GM12865 (cell line): ENCODE results near the gene PPRC1.

Experiments used
- DNase-seq: peaks from one replicate; pipeline ENCODE4 v3.0.0; 2010; ENCODE audit warnings: low read depth
- H3K4me3 ChIP-seq: 2 replicates; pipeline ENCODE4 v1.5.1; 2011; ENCODE audit warnings: mild to moderate bottlenecking, low read depth, low read length, control low read depth
- TF ChIP-seq, protein P1 (sequence below): IDR thresholded peaks from 2 replicates; pipeline ENCODE4 v1.5.1; 2011; ENCODE audit warnings: low read length, control low read depth, low read depth, inconsistent platforms; ENCODE audit not compliant: insufficient read depth; ENCODE audit errors: missing control alignments

The PPRC1 gene

DNA sequence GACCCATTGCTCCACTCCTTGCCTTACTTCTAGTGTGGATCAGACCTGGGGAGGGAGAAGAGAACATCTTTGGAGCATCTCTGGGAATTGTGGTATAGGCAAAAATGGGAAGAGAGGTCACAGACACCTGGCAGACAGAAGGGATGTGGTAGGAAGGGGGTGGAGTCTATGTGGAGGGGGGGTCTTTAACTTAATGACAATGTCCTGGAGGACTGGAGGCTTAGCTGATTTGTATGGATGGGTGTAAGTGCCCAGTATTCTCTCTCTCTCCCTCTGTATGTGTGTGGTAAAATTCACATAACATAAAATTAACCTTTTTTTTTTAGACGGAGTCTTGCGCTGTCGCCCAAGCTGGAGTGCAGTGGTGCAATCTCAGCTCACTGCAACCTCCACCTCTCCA lies 9.6 kb upstream of the PPRC1 start:
- TF ChIP-seq, protein P1, sequence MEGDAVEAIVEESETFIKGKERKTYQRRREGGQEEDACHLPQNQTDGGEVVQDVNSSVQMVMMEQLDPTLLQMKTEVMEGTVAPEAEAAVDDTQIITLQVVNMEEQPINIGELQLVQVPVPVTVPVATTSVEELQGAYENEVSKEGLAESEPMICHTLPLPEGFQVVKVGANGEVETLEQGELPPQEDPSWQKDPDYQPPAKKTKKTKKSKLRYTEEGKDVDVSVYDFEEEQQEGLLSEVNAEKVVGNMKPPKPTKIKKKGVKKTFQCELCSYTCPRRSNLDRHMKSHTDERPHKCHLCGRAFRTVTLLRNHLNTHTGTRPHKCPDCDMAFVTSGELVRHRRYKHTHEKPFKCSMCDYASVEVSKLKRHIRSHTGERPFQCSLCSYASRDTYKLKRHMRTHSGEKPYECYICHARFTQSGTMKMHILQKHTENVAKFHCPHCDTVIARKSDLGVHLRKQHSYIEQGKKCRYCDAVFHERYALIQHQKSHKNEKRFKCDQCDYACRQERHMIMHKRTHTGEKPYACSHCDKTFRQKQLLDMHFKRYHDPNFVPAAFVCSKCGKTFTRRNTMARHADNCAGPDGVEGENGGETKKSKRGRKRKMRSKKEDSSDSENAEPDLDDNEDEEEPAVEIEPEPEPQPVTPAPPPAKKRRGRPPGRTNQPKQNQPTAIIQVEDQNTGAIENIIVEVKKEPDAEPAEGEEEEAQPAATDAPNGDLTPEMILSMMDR = no peak
- H3K4me3 ChIP-seq = no peak overlapping the region
- DNase-seq = no peak

DNA sequence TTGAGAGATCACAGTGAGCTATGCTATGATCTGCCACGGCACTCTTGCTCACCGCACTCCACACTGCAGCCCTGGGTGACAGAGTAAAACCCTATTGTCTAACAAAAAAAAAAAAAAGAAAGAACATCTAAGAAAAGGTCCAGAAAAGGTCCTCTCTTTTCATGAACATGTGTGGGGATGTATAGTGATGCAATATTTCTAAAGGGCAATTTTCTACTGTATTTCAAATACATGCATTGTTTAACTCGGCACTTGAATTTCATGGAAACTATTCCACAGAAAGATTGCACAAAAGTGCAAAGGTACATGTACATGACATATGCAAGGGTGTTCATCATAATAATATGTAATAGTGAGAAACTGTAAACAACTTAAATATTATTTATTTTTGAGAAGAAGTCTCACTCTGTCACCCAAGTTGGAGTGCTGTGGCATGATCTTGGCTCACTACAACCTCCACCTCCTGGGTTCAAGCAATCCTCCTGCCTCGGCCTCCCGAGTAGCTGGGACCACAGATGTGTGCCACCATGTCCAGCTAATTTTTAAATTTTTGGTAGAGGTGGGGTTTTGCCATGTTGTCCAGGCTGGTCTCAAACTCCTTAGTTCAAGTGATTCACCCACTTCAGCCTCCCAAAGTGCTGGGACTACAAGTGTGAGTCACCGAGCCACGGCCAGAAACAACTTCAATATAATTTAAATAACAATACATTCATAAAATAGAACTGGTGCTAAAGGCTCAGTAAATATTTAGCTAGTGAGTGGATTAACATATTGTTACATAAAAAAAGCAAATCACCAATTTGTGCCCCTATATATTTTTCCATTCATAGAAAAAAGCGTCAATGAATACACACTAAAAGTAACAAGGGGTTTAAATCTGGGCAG lies 1.3 kb upstream of the PPRC1 start:
- H3K4me3 ChIP-seq = no peak overlapping the region
- DNase-seq = no peak

DNA sequence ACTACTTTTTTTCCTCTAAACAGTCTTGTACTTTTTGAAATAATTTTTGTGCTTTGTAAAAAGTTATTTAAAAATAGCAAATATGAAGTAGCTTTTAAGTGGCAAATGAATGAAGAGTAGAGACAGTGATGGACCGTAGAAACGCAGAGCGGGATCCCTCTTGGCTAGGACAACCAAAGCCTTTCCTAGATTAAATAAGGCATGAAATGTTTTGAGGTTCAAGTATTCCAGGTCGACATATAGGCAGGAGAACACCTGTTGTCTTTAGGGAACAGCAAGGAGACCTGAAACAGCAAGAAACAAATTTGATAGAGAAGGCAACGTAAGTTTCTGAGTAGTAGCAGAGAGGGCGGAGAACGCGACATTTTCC lies 662 bp upstream of the PPRC1 start:
- TF ChIP-seq, protein P1 = no peak
- H3K4me3 ChIP-seq = peak overlapping the region; percentile 78
- DNase-seq = no peak

More for the DNA sequence above, 1.3 kb upstream of the PPRC1 start:
- TF ChIP-seq, protein P1 = no peak

DNA sequence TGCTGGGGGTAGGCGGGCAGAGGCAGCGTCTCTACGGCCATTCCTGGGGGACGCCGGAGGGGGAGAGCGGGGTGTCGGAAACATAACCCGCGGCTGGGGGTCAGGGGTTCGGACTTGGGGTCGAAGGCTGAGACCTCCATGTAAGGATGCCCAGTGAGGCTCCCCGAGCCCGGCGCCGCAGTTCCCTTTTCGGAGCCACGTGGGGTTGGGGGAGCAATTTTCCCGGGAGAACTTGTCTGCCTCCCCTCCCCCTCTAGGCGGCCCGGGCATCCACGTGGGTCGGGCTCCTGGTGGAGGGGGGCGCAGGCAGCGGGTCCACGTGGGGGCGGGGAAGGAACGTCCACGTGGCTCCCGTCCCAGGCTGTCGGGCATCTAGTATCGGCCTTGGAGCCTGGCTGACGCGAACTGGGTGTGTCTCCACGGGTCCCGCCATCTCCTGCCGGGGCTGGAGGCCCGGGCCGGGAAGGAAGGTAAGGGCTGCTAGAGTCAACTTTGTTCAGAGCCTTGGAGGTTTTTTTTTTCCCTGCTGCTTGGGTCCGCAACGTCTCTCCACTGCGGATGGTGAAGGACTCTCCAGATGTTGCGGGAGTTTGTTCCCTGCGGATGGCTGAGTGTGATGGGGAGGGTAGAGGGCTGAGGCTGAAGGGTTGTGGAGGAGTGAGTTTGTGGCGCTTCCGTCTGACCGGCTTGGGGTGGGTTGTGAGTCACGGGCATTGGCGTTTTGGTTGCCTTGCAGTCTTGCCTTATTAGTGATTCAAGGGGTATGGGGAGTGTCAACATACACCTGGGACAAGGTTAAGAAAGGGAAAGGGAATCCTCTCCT lies 744 bp downstream of the PPRC1 start:
- TF ChIP-seq, protein P1 = no peak
- peak; percentile 76 for DNase-seq
- peak overlapping the region; percentile 78 for H3K4me3 ChIP-seq

DNA sequence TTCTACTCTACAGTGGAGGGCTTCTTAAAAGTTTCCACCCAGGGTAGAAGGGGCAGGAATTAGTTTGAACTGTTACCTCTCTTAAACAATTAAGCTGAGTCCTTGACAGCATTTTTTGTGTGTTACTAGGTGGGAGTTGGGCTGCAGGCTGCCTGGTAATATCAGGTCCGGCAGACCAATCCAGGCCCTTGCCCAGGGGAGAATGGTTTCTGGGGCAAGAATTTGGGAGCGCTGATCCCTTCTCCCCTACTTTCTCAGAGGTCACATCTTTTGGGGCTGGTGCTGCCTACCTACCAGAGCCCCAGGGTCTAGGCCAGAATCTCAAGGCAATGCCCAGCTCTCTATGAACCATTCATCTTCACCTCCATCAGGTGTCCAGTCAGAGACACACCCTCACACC lies 1.6 kb downstream of the PPRC1 start:
- peak overlapping the region; percentile 78 for H3K4me3 ChIP-seq
- TF ChIP-seq, protein P1 = no peak

DNA sequence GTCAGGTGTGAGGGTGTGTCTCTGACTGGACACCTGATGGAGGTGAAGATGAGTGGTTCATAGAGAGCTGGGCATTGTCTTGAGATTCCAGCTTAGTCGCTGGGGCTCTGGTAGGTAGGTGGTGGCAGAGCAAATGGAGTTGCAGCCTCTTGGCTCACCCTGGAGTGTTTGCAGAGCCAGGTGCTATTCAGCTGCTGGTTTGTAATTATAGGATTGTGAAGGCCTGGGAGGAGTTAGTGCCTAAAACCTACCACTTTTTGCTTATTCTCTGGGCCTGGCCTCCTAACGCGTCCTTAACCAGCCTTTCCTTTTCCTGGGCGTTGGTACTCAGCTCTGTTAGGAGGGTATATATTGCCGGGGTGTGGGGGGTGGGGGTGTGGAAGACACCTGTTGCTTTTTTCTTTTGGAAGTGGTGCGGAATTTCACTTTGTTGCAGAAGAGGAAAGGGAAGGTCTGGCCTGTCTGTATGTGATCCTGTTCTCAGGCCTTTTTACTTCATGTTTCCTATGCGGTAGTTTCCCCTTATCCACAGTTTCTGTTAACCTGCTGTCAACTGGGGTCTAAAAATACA lies 3.2 kb downstream of the PPRC1 start:
- H3K4me3 ChIP-seq = no peak overlapping the region
- no peak for DNase-seq
- TF ChIP-seq, protein P1 = no peak

More for the DNA sequence above, 1.6 kb downstream of the PPRC1 start:
- no peak for DNase-seq
